Measurements from ENCODE around the gene MACROD1. TPM values are rescaled to one million over a fixed set of nuclear protein-coding genes. Genes with fewer than 3 reads are reported as not detected.

MACROD1 gene
- total and polyA plus RNA-seq, 2 of the 13 experiments (the other 11 are each of a cell fraction or from before 2014, with no cell fraction given): 23.1 to 34.5 TPM

DNA sequence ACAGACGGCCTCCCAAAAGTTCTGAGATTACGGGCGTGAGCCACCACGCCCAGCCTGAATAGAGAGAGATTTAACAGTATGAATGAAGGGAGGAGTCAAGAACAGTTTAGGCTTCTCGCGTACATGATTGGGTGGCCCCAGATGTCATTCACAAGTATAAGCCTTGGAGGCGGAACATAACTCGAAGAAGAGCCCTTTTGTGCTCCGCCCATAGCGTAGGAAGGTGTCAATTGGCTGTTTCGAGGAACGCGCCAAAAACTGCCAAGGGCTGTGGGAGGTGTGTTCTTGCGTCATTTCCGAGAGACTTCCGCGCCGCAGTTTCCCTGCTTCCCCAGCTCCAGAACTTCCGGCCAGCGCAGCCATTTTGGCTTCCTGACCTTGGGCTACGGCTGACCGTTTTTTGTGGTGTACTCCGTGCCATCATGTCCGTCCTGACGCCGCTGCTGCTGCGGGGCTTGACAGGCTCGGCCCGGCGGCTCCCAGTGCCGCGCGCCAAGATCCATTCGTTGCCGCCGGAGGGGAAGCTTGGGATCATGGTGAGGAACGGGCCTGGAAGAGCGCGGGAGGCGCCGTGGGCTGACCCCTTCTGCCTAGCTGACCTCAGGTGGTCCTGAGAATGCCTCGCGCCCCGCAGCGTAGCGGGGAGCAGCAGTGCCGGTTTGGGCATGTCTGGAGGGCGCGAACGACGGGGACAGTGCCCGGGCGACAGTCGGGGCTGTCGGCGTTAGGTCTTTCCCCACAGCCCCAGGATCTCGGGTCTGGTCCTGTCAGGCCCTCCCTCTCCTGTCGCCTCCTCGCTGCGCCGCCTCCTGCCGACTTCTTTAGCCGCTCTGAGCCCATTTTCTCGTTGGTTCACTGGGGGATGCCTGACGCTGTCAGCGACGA, 191.4 kb downstream of the MACROD1 start, which contains the start of gene COX8A (continued):
- TF ChIP-seq, protein P1, sequence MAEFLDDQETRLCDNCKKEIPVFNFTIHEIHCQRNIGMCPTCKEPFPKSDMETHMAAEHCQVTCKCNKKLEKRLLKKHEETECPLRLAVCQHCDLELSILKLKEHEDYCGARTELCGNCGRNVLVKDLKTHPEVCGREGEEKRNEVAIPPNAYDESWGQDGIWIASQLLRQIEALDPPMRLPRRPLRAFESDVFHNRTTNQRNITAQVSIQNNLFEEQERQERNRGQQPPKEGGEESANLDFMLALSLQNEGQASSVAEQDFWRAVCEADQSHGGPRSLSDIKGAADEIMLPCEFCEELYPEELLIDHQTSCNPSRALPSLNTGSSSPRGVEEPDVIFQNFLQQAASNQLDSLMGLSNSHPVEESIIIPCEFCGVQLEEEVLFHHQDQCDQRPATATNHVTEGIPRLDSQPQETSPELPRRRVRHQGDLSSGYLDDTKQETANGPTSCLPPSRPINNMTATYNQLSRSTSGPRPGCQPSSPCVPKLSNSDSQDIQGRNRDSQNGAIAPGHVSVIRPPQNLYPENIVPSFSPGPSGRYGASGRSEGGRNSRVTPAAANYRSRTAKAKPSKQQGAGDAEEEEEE (CRISPR knock-in tag; IDR thresholded peaks at IDR 0.05; ENCODE audit: borderline replicate concordance): no peak
- TF ChIP-seq KDM5A (IDR thresholded peaks at IDR 0.05; ENCODE audit: borderline replicate concordance, low read length): peak; percentile 53; the same call in 1 of the 2 replicates
- TF ChIP-seq SIX1 (CRISPR knock-in tag; IDR thresholded peaks at IDR 0.05; ENCODE audit: borderline replicate concordance): 0 out of 2 replicates have a peak, but pooled peaks have one; percentile 11
- peak; percentile 90 for TF ChIP-seq KMT2A (CRISPR knock-in tag; IDR thresholded peaks at IDR 0.05)
- no peak for TF ChIP-seq MAFK (conservative IDR thresholded peaks at IDR 0.05 in 1 of 2, IDR thresholded peaks at IDR 0.05 in 1 of 2; ENCODE audit: low read length in 2 of 2)
- TF ChIP-seq NR3C1 (CRISPR knock-in tag; IDR thresholded peaks at IDR 0.05): no peak
- peak; percentile 82 for TF ChIP-seq PITX1 (CRISPR knock-in tag; IDR thresholded peaks at IDR 0.05)
- TF ChIP-seq NFYC (CRISPR knock-in tag; IDR thresholded peaks at IDR 0.05): peak; percentile 92
- TF ChIP-seq, protein P2, sequence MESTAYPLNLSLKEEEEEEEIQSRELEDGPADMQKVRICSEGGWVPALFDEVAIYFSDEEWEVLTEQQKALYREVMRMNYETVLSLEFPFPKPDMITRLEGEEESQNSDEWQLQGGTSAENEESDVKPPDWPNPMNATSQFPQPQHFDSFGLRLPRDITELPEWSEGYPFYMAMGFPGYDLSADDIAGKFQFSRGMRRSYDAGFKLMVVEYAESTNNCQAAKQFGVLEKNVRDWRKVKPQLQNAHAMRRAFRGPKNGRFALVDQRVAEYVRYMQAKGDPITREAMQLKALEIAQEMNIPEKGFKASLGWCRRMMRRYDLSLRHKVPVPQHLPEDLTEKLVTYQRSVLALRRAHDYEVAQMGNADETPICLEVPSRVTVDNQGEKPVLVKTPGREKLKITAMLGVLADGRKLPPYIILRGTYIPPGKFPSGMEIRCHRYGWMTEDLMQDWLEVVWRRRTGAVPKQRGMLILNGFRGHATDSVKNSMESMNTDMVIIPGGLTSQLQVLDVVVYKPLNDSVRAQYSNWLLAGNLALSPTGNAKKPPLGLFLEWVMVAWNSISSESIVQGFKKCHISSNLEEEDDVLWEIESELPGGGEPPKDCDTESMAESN (CRISPR knock-in tag; conservative IDR thresholded peaks at IDR 0.05): peak; percentile 84
- peak; percentile 48 for TF ChIP-seq HDAC2 (CRISPR knock-in tag; IDR thresholded peaks at IDR 0.05)
- TF ChIP-seq TOE1 (CRISPR knock-in tag; IDR thresholded peaks at IDR 0.05): no peak; the same call in 1 of the 2 replicates
- TF ChIP-seq ISX (CRISPR knock-in tag; conservative IDR thresholded peaks at IDR 0.05): no peak; the same call in 1 of the 2 replicates
- TF ChIP-seq, protein P3, sequence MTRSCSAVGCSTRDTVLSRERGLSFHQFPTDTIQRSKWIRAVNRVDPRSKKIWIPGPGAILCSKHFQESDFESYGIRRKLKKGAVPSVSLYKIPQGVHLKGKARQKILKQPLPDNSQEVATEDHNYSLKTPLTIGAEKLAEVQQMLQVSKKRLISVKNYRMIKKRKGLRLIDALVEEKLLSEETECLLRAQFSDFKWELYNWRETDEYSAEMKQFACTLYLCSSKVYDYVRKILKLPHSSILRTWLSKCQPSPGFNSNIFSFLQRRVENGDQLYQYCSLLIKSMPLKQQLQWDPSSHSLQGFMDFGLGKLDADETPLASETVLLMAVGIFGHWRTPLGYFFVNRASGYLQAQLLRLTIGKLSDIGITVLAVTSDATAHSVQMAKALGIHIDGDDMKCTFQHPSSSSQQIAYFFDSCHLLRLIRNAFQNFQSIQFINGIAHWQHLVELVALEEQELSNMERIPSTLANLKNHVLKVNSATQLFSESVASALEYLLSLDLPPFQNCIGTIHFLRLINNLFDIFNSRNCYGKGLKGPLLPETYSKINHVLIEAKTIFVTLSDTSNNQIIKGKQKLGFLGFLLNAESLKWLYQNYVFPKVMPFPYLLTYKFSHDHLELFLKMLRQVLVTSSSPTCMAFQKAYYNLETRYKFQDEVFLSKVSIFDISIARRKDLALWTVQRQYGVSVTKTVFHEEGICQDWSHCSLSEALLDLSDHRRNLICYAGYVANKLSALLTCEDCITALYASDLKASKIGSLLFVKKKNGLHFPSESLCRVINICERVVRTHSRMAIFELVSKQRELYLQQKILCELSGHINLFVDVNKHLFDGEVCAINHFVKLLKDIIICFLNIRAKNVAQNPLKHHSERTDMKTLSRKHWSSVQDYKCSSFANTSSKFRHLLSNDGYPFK (CRISPR knock-in tag; IDR thresholded peaks at IDR 0.05; ENCODE audit: borderline replicate concordance): peak; percentile 89
- no peak; the same call in 1 of the 2 replicates for TF ChIP-seq HOXD1 (CRISPR knock-in tag; IDR thresholded peaks at IDR 0.05)
- TF ChIP-seq FOXP1 (IDR thresholded peaks at IDR 0.05): no peak
- TF ChIP-seq FOXP1 (CRISPR knock-in tag; IDR thresholded peaks at IDR 0.05): no peak
- TF ChIP-seq, protein P4, sequence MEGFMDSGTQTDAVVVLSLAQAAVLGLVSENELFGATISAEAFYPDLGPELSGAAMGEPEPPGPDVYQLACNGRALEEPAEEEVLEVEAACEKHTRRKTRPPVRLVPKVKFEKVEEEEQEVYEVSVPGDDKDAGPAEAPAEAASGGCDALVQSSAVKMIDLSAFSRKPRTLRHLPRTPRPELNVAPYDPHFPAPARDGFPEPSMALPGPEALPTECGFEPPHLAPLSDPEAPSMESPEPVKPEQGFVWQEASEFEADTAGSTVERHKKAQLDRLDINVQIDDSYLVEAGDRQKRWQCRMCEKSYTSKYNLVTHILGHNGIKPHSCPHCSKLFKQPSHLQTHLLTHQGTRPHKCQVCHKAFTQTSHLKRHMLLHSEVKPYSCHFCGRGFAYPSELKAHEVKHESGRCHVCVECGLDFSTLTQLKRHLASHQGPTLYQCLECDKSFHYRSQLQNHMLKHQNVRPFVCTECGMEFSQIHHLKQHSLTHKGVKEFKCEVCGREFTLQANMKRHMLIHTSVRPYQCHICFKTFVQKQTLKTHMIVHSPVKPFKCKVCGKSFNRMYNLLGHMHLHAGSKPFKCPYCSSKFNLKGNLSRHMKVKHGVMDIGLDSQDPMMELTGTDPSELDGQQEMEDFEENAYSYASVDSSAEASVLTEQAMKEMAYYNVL (CRISPR knock-in tag; IDR thresholded peaks at IDR 0.05; ENCODE audit: borderline replicate concordance): no peak; the same call in 1 of the 2 replicates
- 0 out of 2 replicates have a peak, but pooled peaks have one; percentile 18 for TF ChIP-seq ZNF343 (CRISPR knock-in tag; IDR thresholded peaks at IDR 0.05)
- TF ChIP-seq NPAS2 (CRISPR knock-in tag; IDR thresholded peaks at IDR 0.05; ENCODE audit: borderline replicate concordance): no peak

Data from HepG2 (cell line).